H9 (cell line): ENCODE results near the gene RNF157. TPM values are rescaled to one million over a fixed set of nuclear protein-coding genes. Genes with fewer than 3 reads are reported as not detected.

ENCODE experiments used
- DNase-seq: peaks from one replicate; pipeline ENCODE4 v3.0.0-alpha.2; 2017
- H2AFZ ChIP-seq: one replicate; pipeline ENCODE4 v1.6.1; 2013; ENCODE audit warnings: mild to moderate bottlenecking, low read length, control low read depth, moderate library complexity
- H2AK5ac ChIP-seq: 2 replicates; pipeline ENCODE4 v1.6.1; 2013; ENCODE audit warnings: low read length, control low read depth, mixed read lengths; ENCODE audit not compliant: insufficient read length
- H2BK120ac ChIP-seq: one replicate; pipeline ENCODE4 v1.6.1; 2013; ENCODE audit warnings: low read depth, mild to moderate bottlenecking, low read length, control low read depth, inconsistent platforms; ENCODE audit not compliant: poor library complexity, severe bottlenecking
- H2BK12ac ChIP-seq: 2 replicates; pipeline ENCODE4 v1.6.1; 2013; ENCODE audit warnings: low read length, control low read depth, mixed read lengths, low read depth; ENCODE audit not compliant: insufficient read length
- H2BK15ac ChIP-seq: 2 replicates; pipeline ENCODE4 v1.6.1; 2013; ENCODE audit warnings: low read depth, low read length, control low read depth
- H2BK20ac ChIP-seq: one replicate; pipeline ENCODE4 v1.6.1; 2013; ENCODE audit warnings: low read depth, mild to moderate bottlenecking, low read length, control low read depth, inconsistent platforms; ENCODE audit not compliant: poor library complexity, severe bottlenecking
- H2BK5ac ChIP-seq: 2 replicates; pipeline ENCODE4 v1.6.1; 2013; ENCODE audit warnings: low read length, control low read depth, mixed read lengths; ENCODE audit not compliant: insufficient read length
- H3K14ac ChIP-seq: 2 replicates; pipeline ENCODE4 v1.6.1; 2013; ENCODE audit warnings: low read length, control low read depth; ENCODE audit not compliant: insufficient read depth
- H3K18ac ChIP-seq: 2 replicates; pipeline ENCODE4 v1.6.1; 2013; ENCODE audit warnings: low read depth, mild to moderate bottlenecking, mixed read lengths, low read length, control low read depth; ENCODE audit not compliant: insufficient read length
- H3K23ac ChIP-seq: 2 replicates; pipeline ENCODE4 v1.6.1; 2013; ENCODE audit warnings: low read length, control low read depth, mixed read lengths, low read depth; ENCODE audit not compliant: insufficient read length
- H3K23me2 ChIP-seq: 2 replicates; pipeline ENCODE4 v1.6.1; 2013; ENCODE audit warnings: low read depth, mild to moderate bottlenecking, mixed read lengths, low read length, control low read depth; ENCODE audit not compliant: insufficient read length, poor library complexity, severe bottlenecking
- H3K27ac ChIP-seq: 2 replicates; pipeline ENCODE4 v1.5.1; 2013; ENCODE audit warnings: low read length, control low read depth, mixed read lengths, low read depth; ENCODE audit not compliant: insufficient read length
- H3K27me3 ChIP-seq: 2 replicates; pipeline ENCODE4 v1.6.1; 2013; ENCODE audit warnings: low read length, control low read depth, inconsistent platforms; ENCODE audit not compliant: insufficient read depth
- H3K4ac ChIP-seq: 2 replicates; pipeline ENCODE4 v1.6.1; 2013; ENCODE audit warnings: low read depth, mild to moderate bottlenecking, control low read depth, inconsistent platforms, low read length, moderate library complexity
- H3K4me1 ChIP-seq: 2 replicates; pipeline ENCODE4 v1.6.1; 2013; ENCODE audit warnings: low read length, control low read depth, inconsistent platforms; ENCODE audit not compliant: insufficient read depth
- H3K4me2 ChIP-seq: 2 replicates; pipeline ENCODE4 v1.6.1; 2013; ENCODE audit warnings: low read length, control low read depth, mixed read lengths; ENCODE audit not compliant: insufficient read length, insufficient read depth
- H3K56ac ChIP-seq: 2 replicates; pipeline ENCODE4 v1.6.1; 2013; ENCODE audit warnings: low read depth, mild to moderate bottlenecking, mixed read lengths, low read length, control low read depth; ENCODE audit not compliant: insufficient read length
- H3K79me1 ChIP-seq: 2 replicates; pipeline ENCODE4 v1.6.1; 2013; ENCODE audit warnings: low read depth, mild to moderate bottlenecking, moderate library complexity, low read length, control low read depth, inconsistent platforms; ENCODE audit not compliant: insufficient read depth, poor library complexity, severe bottlenecking
- H3K79me2 ChIP-seq: 2 replicates; pipeline ENCODE4 v1.6.1; 2013; ENCODE audit warnings: low read length, control low read depth, inconsistent platforms; ENCODE audit not compliant: insufficient read depth
- H3K9ac ChIP-seq: 2 replicates; pipeline ENCODE4 v1.6.1; 2013; ENCODE audit warnings: low read length, control low read depth, mixed read lengths; ENCODE audit not compliant: insufficient read length; ENCODE audit errors: extremely low read depth
- H3K9me3 ChIP-seq: one replicate; pipeline ENCODE4 v1.6.1; 2013; ENCODE audit warnings: low read depth, low read length, inconsistent platforms; ENCODE audit not compliant: control insufficient read depth
- H3T11ph ChIP-seq: one replicate; pipeline ENCODE4 v1.6.1; 2013; ENCODE audit warnings: mild to moderate bottlenecking, low read length, control low read depth, inconsistent platforms
- H4K20me1 ChIP-seq: one replicate; pipeline ENCODE4 v1.6.1; 2013; ENCODE audit not compliant: control insufficient read depth, insufficient read length, insufficient read depth
- H4K5ac ChIP-seq: 2 replicates; pipeline ENCODE4 v1.6.1; 2013; ENCODE audit warnings: low read depth, mild to moderate bottlenecking, mixed read lengths, low read length, control low read depth; ENCODE audit not compliant: insufficient read length
- H4K8ac ChIP-seq: replicated peaks from 2 replicates; pipeline ENCODE4 v1.6.1; 2013; ENCODE audit warnings: low read length, control low read depth, mixed read lengths, low read depth; ENCODE audit not compliant: insufficient read length
- H4K91ac ChIP-seq: 2 replicates; pipeline ENCODE4 v1.6.1; 2013; ENCODE audit warnings: low read depth, mild to moderate bottlenecking, moderate library complexity, mixed read lengths, low read length, control low read depth; ENCODE audit not compliant: insufficient read length
- H3K27ac Mint-ChIP-seq, 3 experiments: 2 replicates in 2 of 3; 3 replicates in 1 of 3; pipeline ENCODE4 v1.8.0; 2020 to 2021; ENCODE audit warnings: mixed read lengths in 3 of 3, mild to moderate bottlenecking in 1 of 3, moderate library complexity in 1 of 3
- H3K27me3 Mint-ChIP-seq: 2 replicates; pipeline ENCODE4 v1.8.0; 2021; ENCODE audit warnings: low read depth, mild to moderate bottlenecking, moderate library complexity, mixed read lengths
- H3K36me3 Mint-ChIP-seq, 3 experiments: 2 replicates in 2 of 3; 3 replicates in 1 of 3; pipeline ENCODE4 v1.8.0; 2020 to 2021; ENCODE audit warnings: low read depth in 3 of 3, mixed read lengths in 3 of 3; ENCODE audit not compliant: insufficient read depth in 1 of 3
- H3K4me1 Mint-ChIP-seq, 2 experiments: 2 replicates each; pipeline ENCODE4 v1.8.0; 2020; ENCODE audit warnings: mixed read lengths in 2 of 2
- H3K4me3 Mint-ChIP-seq, 2 experiments: 2 replicates in 1 of 2; 3 replicates in 1 of 2; pipeline ENCODE4 v1.8.0; 2020 to 2021; ENCODE audit warnings: mild to moderate bottlenecking in 2 of 2, mixed read lengths in 2 of 2, moderate library complexity in 1 of 2
- H3K9me3 Mint-ChIP-seq, 2 experiments: 2 replicates in 1 of 2; 3 replicates in 1 of 2; pipeline ENCODE4 v1.8.0; 2020; ENCODE audit warnings: mild to moderate bottlenecking in 2 of 2, mixed read lengths in 2 of 2, moderate library complexity in 1 of 2
- CTCF ChIP-seq: fragments of 200-600 bp; sonication (generic); conservative IDR thresholded peaks from 3 replicates; pipeline ENCODE4 v1.8.0; 2021; ENCODE audit warnings: antibody characterized with exemption, mild to moderate bottlenecking
- WGBS: extraction: QIAGEN DNeasy Blood & Tissue Kit; methylation state at CpG from one replicate; pipeline ENCODE4 v1.1.7; 2013; ENCODE audit warnings: missing lambda C conversion rate, low lambda C conversion rate, mixed read lengths; ENCODE audit not compliant: insufficient read length; ENCODE audit errors: extremely low coverage; 5-methylcytosine and 5-hydroxymethylcytosine counted together
- total RNA-seq: library from RNA; stranded (reverse); gene quantifications from 2 replicates; pipeline ENCODE4 v1.2.1, GENCODE V29; 2021

The RNF157 gene
- total RNA-seq, 1 experiment from 2014 or later = 9.9 TPM

- Histone ChIP-seq H2BK120ac (no peak overlapping the region), H4K5ac (no peak overlapping the region), H3K9me3 (no peaks in the 10 kb centered on the region), H2AK5ac (no peak overlapping the region), H3K56ac (no peak overlapping the region), H2BK5ac (no peak overlapping the region), H2BK12ac (no peak overlapping the region), H3K4ac (no peak overlapping the region), H3K4me1 (no peaks in the 10 kb centered on the region; the same call in 1 of the 2 replicates), H3K79me1 (no peaks in the 10 kb centered on the region), H2BK20ac (no peak overlapping the region), H3K4me2 (no peak overlapping the region), H3K27ac (no peak overlapping the region), H4K8ac (no peak overlapping the region), H2AFZ (no peak overlapping the region), H3K79me2 (no peaks in the 10 kb centered on the region), H3K23ac (no peak overlapping the region), H3K9ac (no peak overlapping the region), H2BK15ac (no peak overlapping the region), H3T11ph (no peak overlapping the region), H4K91ac (no peak overlapping the region), H3K18ac (no peak overlapping the region), H3K27me3 (no peaks in the 10 kb centered on the region), H4K20me1 (no peaks in the 10 kb centered on the region), H3K14ac (no peak overlapping the region), H3K23me2 (no peaks in the 10 kb centered on the region)
- Mint-ChIP-seq H3K27me3 (no peaks in the 10 kb centered on the region; the same call in 1 of the 2 replicates), H3K9me3 (no peaks in the 10 kb centered on the region), H3K27ac (no peak overlapping the region), H3K36me3 (no peaks in the 10 kb centered on the region), H3K4me1 (peaks cover 19 to 28% of the 10 kb centered on the region in 2 experiments), H3K4me3 (no peak overlapping the region)
- no peak; the same call in 2 of the 3 replicates for TF ChIP-seq CTCF
- WGBS = no CpG with 5 or more reads among the region's 4 CpGs
- DNase-seq = peak; percentile 67
These were observed 50.6 kb downstream of the RNF157 start for GRCh38 chr17:76189741-76190140.
